Keratinocyte (primary cell): Measurements from ENCODE around the gene KSR1. TPM values are rescaled to one million over a fixed set of nuclear protein-coding genes. Genes with fewer than 3 reads are reported as not detected.
"Not testable (repeated sequence)": the region's sequence is repeated elsewhere in the genome, so short reads cannot be mapped to it uniquely, and the experiment has no call there.

Source experiments
- DNase-seq: peaks from one replicate; pipeline ENCODE4 v3.0.0-alpha.2; 2011; ENCODE audit warnings: low read depth, missing footprints, low spot score
- FAIRE-seq: peaks from 2 replicates; lab custom pipeline; 2011; peaks lifted over from hg19 to GRCh38; lab: Jason Lieb, UNC
- H2AFZ ChIP-seq: 2 replicates; pipeline ENCODE4 v1.6.0; 2012; ENCODE audit warnings: low read length, control low read depth, inconsistent platforms; ENCODE audit not compliant: control insufficient read depth
- H3K27ac ChIP-seq: 2 replicates; pipeline ENCODE4 v1.5.1; 2011; ENCODE audit warnings: low read length; ENCODE audit not compliant: control insufficient read depth, insufficient read depth
- H3K27me3 ChIP-seq: 3 replicates; pipeline ENCODE4 v1.6.0; 2011; ENCODE audit warnings: low read length; ENCODE audit not compliant: control insufficient read depth, insufficient read depth; ENCODE audit errors: extremely low read depth
- H3K36me3 ChIP-seq, 2 experiments: 2 replicates in 1 of 2; 3 replicates in 1 of 2; pipeline ENCODE4 v1.5.1; 2011; ENCODE audit warnings: low read length in 2 of 2, mild to moderate bottlenecking in 1 of 2; ENCODE audit not compliant: control insufficient read depth in 2 of 2, insufficient read depth in 2 of 2; ENCODE audit errors: extremely low read depth in 1 of 2
- H3K4me1 ChIP-seq: 3 replicates; pipeline ENCODE4 v1.5.1; 2011; ENCODE audit warnings: low read length; ENCODE audit not compliant: control insufficient read depth, insufficient read depth; ENCODE audit errors: extremely low read depth
- H3K4me2 ChIP-seq: 3 replicates; pipeline ENCODE4 v1.6.0; 2011; ENCODE audit warnings: low read depth, low read length; ENCODE audit not compliant: control insufficient read depth, insufficient read depth; ENCODE audit errors: extremely low read depth
- H3K4me3 ChIP-seq, 3 experiments: fragments of 200-600 bp in 1 of 3; sonication (generic) in 1 of 3; 2 replicates in 2 of 3; 3 replicates in 1 of 3; pipeline ENCODE4 v1.5.1; 2011 to 2016; ENCODE audit warnings: low read length in 3 of 3, mild to moderate bottlenecking in 3 of 3, control low read depth in 2 of 3, inconsistent platforms in 1 of 3, low read depth in 1 of 3, mixed read lengths in 1 of 3, mixed run types in 1 of 3, moderate library complexity in 1 of 3; ENCODE audit not compliant: control insufficient read depth in 2 of 3, insufficient read depth in 2 of 3; ENCODE audit errors: extremely low read depth in 1 of 3
- H3K79me2 ChIP-seq: 2 replicates; pipeline ENCODE4 v1.6.0; 2012; ENCODE audit warnings: low read length; ENCODE audit not compliant: control insufficient read depth, insufficient read depth
- H3K9ac ChIP-seq: 3 replicates; pipeline ENCODE4 v1.6.0; 2011; ENCODE audit warnings: low read length; ENCODE audit not compliant: control insufficient read depth, insufficient read depth; ENCODE audit errors: extremely low read depth
- H3K9me1 ChIP-seq: 3 replicates; pipeline ENCODE4 v1.6.0; 2011; ENCODE audit warnings: low read length; ENCODE audit not compliant: control insufficient read depth, insufficient read depth; ENCODE audit errors: extremely low read depth
- H3K9me3 ChIP-seq: 2 replicates; pipeline ENCODE4 v1.5.1; 2012; ENCODE audit warnings: low read depth, low read length; ENCODE audit not compliant: control insufficient read depth
- H4K20me1 ChIP-seq: 3 replicates; pipeline ENCODE4 v1.6.0; 2011; ENCODE audit warnings: low read length; ENCODE audit not compliant: control insufficient read depth, insufficient read depth; ENCODE audit errors: extremely low read depth
- CTCF ChIP-seq, 3 experiments: IDR thresholded peaks in 1 of 3; conservative IDR thresholded peaks in 1 of 3; optimal IDR thresholded peaks in 1 of 3; 2 replicates in 2 of 3; 3 replicates in 1 of 3; pipeline versions ENCODE3 to v1.5.1; 2011; ENCODE audit warnings: low read length in 3 of 3, mild to moderate bottlenecking in 3 of 3, moderate library complexity in 2 of 3, control low read depth in 1 of 3, inconsistent platforms in 1 of 3; ENCODE audit not compliant: insufficient read depth in 2 of 3; ENCODE audit errors: extremely low read depth in 1 of 3
- EZH2 ChIP-seq: IDR thresholded peaks from one replicate; pipeline ENCODE4 v1.6.1; 2012; ENCODE audit warnings: inconsistent platforms, mild to moderate bottlenecking, low read length, moderate library complexity
- dilution Hi-C: fragments of 300-500 bp; cut with MboI; formaldehyde crosslinking; loops from one replicate; pipeline ENCODE4 v1.7.0; 2020; ENCODE audit warnings: low sequenced_read_pairs; ENCODE audit not compliant: extremely low pct_ligation_motif_present
- polyA plus RNA-seq, 5 experiments: library from polyadenylated mRNA; depleted of rRNA in 3 of 5; stranded (reverse) in 3 of 5; stranded (forward) in 1 of 5; unstranded in 1 of 5; fragments of >200 nt; gene quantifications; 1 replicate in 1 of 5; 2 replicates in 3 of 5; 3 replicates in 1 of 5; pipeline versions ENCODE4 v1.2.1 to v1.2.3, GENCODE V29; 2011 to 2012; ENCODE audit warnings: missing spikeins in 2 of 5, low read depth in 1 of 5, low replicate concordance in 1 of 5

The KSR1 gene
- polyA plus RNA-seq, 1 donor (not counting 4 experiments of a cell fraction or from before 2014, with no cell fraction given) = 1.3 TPM

- dilution Hi-C loops = no loop called here
- FAIRE-seq (no peak), DNase-seq (no peak)
- Histone ChIP-seq H4K20me1 (no peaks in the 10 kb centered on the region), H3K4me3 (no peak overlapping the region), H3K4me2 (no peak overlapping the region), H3K27me3 (no peaks in the 10 kb centered on the region), H2AFZ (no peak overlapping the region), H3K4me1 (peaks cover 20% of the 10 kb centered on the region), H3K9me3 (peaks cover 8% of the 10 kb centered on the region), H3K9ac (no peak overlapping the region), H3K36me3 (no peaks in the 10 kb centered on the region), H3K79me2 (no peaks in the 10 kb centered on the region), H3K27ac (no peak overlapping the region), H3K9me1 (peaks cover 4% of the 10 kb centered on the region)
- TF ChIP-seq CTCF (optimal IDR thresholded peaks at IDR 0.05 in 1 of 3, IDR thresholded peaks at IDR 0.05 in 1 of 3, conservative IDR thresholded peaks at IDR 0.05 in 1 of 3; ENCODE audit: extremely low read depth in 1 of 3, insufficient read depth in 2 of 3, low read length in 3 of 3) (no peak), EZH2 (no peak)
These were observed 43.4 kb downstream of the KSR1 start for GRCh38 chr17:27499451-27500265.

DNA sequence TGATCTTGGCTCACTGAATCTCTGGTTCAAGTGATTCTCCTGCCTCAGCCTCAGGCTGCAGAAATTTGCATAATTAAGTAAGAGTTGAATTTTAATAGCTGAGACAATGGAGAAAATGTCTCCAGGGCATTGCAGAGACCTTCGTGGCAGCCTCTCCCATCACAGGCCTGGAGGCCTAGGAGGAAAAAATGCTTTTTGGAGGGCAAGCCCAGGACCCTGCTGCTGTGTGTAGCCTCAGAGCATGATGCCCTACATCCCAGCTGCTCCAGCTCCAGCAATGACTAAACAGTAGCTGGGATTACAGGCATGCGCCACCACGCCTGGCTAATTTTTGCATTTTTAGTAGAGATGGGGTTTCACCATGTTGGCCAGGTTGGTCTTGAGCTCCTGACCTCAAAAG lies 45.1 kb downstream of the KSR1 start:
- H3K9me3 ChIP-seq, H3K9ac ChIP-seq, FAIRE-seq, H3K79me2 ChIP-seq, H2AFZ ChIP-seq, DNase-seq, H3K27ac ChIP-seq, H3K4me1 ChIP-seq, H3K4me2 ChIP-seq, H3K4me3 ChIP-seq, H3K36me3 ChIP-seq, dilution Hi-C loops, H3K27me3 ChIP-seq, H4K20me1 ChIP-seq, H3K9me1 ChIP-seq: not testable (repeated sequence)
